ENCODE results near the gene CADM2. TPM values are rescaled to one million over a fixed set of nuclear protein-coding genes. Genes with fewer than 3 reads are reported as not detected.

Gene CADM2
- total and polyA plus RNA-seq, 12 donors = 0.12 to 3.0 (median 0.62) TPM

DNA sequence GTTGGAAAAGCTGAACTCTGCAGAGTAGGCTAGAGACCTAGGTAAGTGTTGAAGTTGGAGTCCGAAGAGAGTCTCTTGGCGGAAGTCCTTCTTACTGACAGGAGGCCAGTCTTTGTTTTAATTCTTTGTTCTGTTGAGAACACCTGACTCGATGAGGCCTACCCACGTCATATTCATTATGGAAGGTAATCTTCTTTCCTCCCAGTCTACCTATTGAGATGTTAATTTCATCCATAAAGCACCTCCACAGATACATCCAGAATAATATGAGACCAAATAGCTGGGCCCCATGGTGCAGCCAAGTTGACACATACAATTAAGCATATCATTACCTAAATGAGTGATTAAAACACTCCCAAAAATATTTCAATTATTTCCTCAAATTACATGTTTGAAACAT is 515.5 kb downstream of the CADM2 start:
- H3K9me3 ChIP-seq = no peaks in the 10 kb centered on the region
- DNase-seq (no peak), ATAC-seq (no peak)
- TF ChIP-seq, protein P1, sequence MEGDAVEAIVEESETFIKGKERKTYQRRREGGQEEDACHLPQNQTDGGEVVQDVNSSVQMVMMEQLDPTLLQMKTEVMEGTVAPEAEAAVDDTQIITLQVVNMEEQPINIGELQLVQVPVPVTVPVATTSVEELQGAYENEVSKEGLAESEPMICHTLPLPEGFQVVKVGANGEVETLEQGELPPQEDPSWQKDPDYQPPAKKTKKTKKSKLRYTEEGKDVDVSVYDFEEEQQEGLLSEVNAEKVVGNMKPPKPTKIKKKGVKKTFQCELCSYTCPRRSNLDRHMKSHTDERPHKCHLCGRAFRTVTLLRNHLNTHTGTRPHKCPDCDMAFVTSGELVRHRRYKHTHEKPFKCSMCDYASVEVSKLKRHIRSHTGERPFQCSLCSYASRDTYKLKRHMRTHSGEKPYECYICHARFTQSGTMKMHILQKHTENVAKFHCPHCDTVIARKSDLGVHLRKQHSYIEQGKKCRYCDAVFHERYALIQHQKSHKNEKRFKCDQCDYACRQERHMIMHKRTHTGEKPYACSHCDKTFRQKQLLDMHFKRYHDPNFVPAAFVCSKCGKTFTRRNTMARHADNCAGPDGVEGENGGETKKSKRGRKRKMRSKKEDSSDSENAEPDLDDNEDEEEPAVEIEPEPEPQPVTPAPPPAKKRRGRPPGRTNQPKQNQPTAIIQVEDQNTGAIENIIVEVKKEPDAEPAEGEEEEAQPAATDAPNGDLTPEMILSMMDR (IDR thresholded peaks at IDR 0.05) = no peak
- H3K36me3 ChIP-seq = no peaks in the 10 kb centered on the region
- intact Hi-C loops (cut with DNase I) = no loop called here
- 87 to 95% methylated on average over 4 of the region's 4 CpGs for WGBS, 2 donors
- no peak overlapping the region for H3K4me3 ChIP-seq
- H3K27ac ChIP-seq = no peak overlapping the region
- no peaks in the 10 kb centered on the region for H3K4me1 ChIP-seq
- H3K27me3 ChIP-seq = no peaks in the 10 kb centered on the region

DNA sequence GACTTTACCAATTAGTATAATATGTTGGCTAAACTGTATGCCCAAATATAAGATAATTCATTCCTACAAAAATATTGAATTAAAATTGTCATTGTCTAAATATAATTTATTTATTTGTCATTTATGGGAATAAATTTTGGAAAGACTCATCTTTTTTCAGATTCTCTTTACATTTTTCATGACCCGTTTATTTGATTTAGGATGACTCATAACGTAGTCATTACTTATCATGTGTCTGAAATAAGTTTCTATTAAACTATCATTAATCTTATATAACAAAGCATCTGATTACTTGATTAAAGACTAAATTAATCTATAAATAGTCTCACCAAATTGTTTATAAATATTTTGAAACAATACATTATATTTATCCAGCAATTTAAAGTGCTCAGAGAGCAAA is 516.6 kb downstream of the CADM2 start:
- WGBS, 2 donors = 88 to 90% methylated on average over 2 of the region's 2 CpGs
- TF ChIP-seq, protein P1 (IDR thresholded peaks at IDR 0.05) = no peak
- Histone ChIP-seq H3K27ac (no peak overlapping the region), H3K9me3 (no peaks in the 10 kb centered on the region), H3K27me3 (no peaks in the 10 kb centered on the region), H3K4me3 (no peak overlapping the region), H3K4me1 (no peaks in the 10 kb centered on the region), H3K36me3 (no peaks in the 10 kb centered on the region)
- ATAC-seq (no peak), DNase-seq (no peak)
- intact Hi-C loops (cut with DNase I) = no loop called here

DNA sequence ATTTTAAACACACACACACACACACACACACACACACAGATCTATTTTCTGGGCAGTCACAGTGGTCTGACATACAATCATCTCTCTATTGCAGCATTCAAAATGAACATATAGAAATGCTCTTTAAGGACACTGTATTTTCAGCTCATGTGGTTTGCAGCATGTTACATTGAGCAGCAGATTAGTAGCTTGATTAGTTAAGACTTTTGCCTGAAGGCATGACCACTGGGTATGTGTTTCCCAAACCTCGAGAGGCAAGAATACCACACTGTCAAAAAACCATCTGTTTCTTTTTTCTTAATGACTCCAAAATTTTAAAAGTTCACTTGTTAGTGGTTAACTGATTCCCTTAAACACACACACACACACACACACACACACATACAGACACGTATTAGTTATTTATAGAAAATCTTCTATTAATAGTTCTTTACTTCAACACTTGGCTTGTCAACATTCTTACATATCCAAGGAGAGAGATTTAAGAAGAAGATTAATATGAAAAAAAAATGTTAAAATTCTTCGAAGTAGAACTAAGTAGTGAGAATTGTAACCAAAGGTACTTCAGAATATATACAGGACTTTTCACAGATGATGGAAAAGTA is 518.2 kb downstream of the CADM2 start:
- H3K36me3 ChIP-seq = no peaks in the 10 kb centered on the region
- intact Hi-C loops (cut with DNase I) = no loop called here
- H3K4me1 ChIP-seq = no peaks in the 10 kb centered on the region
- ATAC-seq = no peak
- no peaks in the 10 kb centered on the region for H3K9me3 ChIP-seq
- 37 to 38% methylated on average over 3 of the region's 3 CpGs for WGBS, 2 donors
- no peak overlapping the region for H3K27ac ChIP-seq
- no peak for DNase-seq
- H3K27me3 ChIP-seq = no peaks in the 10 kb centered on the region
- TF ChIP-seq, protein P1 (IDR thresholded peaks at IDR 0.05) = no peak
- H3K4me3 ChIP-seq = no peak overlapping the region

DNA sequence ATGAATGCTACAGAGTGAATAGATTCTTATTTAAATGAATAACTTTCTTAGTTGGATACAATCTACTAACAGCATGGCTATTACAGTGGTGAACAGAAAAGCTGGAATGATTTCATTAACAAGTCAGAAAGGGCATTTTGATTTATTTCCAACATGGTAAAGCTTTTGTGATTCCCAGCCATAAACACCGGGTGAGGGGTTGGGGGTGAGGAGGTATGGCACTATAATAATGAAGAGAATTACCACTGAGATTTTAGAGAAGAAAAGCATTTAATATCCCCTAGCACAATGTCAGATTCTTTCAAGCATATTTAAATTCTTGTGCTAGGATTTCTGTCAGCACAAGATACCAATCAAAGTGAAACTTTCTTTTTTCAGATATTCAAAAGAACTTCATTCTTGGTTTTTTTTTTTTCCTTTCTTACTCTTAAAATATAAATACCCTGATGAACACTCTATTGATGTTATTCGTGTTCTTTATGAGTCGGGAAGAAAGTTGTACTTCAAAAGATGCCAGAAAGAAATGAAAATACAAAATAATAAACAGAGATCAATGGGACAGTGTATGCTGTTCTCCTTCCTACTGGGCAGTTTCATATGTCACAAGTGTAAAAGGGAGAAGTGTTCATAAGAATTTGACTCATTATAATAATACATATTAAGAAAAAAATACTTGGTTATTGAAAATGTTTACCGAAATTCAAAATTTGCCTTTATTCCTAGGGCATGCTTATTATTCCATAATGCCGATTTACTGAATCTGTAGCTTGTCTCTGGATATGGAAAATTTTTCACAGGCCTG is 522.8 kb downstream of the CADM2 start:
- Histone ChIP-seq H3K4me3 (no peak overlapping the region), H3K27me3 (no peaks in the 10 kb centered on the region), H3K27ac (no peak overlapping the region), H3K4me1 (no peaks in the 10 kb centered on the region), H3K9me3 (no peaks in the 10 kb centered on the region), H3K36me3 (no peaks in the 10 kb centered on the region)
- no peak for ATAC-seq
- intact Hi-C loops (cut with DNase I) = no loop called here
- WGBS, 2 donors = 79 to 91% methylated on average over 5 of the region's 5 CpGs
- no peak for DNase-seq
- TF ChIP-seq, protein P1 (IDR thresholded peaks at IDR 0.05) = no peak
